Lower leg skin (tissue), 4 donors: ENCODE data around the gene PIK3CB. TPM values are rescaled to one million over a fixed set of nuclear protein-coding genes. Genes with fewer than 3 reads are reported as not detected.

Experiments
- DNase-seq, 2 donors: peaks; one replicate each; pipeline ENCODE4 v3.0.0-alpha.2; 2019; ENCODE audit warnings: low spot score in 2 of 2
- H3K4me3 ChIP-seq: fragments of 200-600 bp; sonication (generic); 2 replicates; pipeline ENCODE4 v1.5.1; 2017; ENCODE audit warnings: mild to moderate bottlenecking, low read depth; ENCODE audit not compliant: poor library complexity, severe bottlenecking
- POLR2A ChIP-seq, 2 donors: fragments of 450-650 bp; IDR thresholded peaks; one replicate each; pipeline ENCODE4 v1.6.1; 2016 to 2017; ENCODE audit warnings: antibody characterized with exemption in 2 of 2, mild to moderate bottlenecking in 1 of 2, moderate library complexity in 1 of 2
- WGBS, 2 donors: methylation state at CpG; one replicate each; pipeline ENCODE4 v1.1.5; 2018; 5-methylcytosine and 5-hydroxymethylcytosine counted together
- intact Hi-C: fragments of 100-400 bp; cut with DNase I; formaldehyde crosslinking; loops from one replicate; pipeline ENCODE4 v1.15.0; 2023; ENCODE audit warnings: low total_unique reads
- total RNA-seq, 4 donors: library from RNA; depleted of rRNA; stranded (reverse); fragments of >200 nt; gene quantifications; one replicate each; pipeline ENCODE4 v1.1.0, GENCODE V29; 2016
- TF ChIP-seq, protein P1 (sequence below), 3 donors: fragments of 450-650 bp; IDR thresholded peaks; one replicate each; pipeline ENCODE4 v1.5.1; 2016; ENCODE audit warnings: antibody characterized with exemption in 3 of 3, mild to moderate bottlenecking in 3 of 3, moderate library complexity in 2 of 3

The PIK3CB gene
- total RNA-seq, 4 donors from 2014 or later = 33.8 to 56.1 (median 50.6) TPM

DNA sequence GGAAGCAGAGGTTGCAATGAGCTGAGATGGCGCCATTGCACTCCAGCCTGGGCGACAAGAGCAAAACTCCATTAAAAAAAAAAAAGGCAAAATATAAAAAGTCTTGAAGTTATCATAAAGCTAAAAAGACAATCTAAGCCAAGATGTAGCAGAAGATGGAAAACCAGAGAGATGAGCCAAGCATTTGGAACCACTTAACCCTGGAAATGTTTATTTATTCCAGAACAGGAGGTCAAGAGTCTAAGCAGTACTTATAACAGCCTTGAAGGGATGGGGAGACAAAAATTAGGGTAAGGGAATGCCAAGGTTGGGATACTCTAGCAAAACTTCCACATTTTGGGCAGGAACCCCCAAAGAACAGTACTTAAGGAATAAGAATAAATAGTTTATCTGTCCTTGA lies 196.1 kb downstream of the PIK3CB start:
- 82 to 86% methylated on average over 2 of the region's 2 CpGs for WGBS, 2 donors
- DNase-seq = no peak
- no peak overlapping the region for H3K4me3 ChIP-seq
- TF ChIP-seq, protein P1, sequence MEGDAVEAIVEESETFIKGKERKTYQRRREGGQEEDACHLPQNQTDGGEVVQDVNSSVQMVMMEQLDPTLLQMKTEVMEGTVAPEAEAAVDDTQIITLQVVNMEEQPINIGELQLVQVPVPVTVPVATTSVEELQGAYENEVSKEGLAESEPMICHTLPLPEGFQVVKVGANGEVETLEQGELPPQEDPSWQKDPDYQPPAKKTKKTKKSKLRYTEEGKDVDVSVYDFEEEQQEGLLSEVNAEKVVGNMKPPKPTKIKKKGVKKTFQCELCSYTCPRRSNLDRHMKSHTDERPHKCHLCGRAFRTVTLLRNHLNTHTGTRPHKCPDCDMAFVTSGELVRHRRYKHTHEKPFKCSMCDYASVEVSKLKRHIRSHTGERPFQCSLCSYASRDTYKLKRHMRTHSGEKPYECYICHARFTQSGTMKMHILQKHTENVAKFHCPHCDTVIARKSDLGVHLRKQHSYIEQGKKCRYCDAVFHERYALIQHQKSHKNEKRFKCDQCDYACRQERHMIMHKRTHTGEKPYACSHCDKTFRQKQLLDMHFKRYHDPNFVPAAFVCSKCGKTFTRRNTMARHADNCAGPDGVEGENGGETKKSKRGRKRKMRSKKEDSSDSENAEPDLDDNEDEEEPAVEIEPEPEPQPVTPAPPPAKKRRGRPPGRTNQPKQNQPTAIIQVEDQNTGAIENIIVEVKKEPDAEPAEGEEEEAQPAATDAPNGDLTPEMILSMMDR (IDR thresholded peaks at IDR 0.05) = no peak
- no peak for TF ChIP-seq POLR2A (IDR thresholded peaks at IDR 0.05)
- intact Hi-C loops = no loop called here

DNA sequence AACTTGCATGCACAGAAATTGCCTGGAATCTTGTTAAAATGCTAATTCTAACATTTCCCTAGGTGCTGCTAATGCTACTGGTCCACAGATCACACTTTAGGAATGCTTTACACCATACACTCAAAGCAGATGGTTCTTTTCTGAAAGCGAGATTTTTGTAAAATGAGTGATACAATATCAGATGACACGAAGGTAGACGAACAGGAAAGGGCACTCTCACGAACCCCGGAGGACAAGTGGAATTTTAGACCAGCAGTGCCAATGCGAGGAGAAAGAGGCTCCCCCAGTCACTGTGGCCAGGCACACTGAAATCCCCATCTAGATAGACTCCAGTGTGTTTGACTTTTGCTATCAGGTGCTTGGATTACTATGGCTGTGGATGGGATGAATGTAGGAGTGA lies 205.2 kb downstream of the PIK3CB start:
- whole genome bisulfite sequencing, 2 donors = 75 to 78% methylated on average over 6 of the region's 6 CpGs

DNA sequence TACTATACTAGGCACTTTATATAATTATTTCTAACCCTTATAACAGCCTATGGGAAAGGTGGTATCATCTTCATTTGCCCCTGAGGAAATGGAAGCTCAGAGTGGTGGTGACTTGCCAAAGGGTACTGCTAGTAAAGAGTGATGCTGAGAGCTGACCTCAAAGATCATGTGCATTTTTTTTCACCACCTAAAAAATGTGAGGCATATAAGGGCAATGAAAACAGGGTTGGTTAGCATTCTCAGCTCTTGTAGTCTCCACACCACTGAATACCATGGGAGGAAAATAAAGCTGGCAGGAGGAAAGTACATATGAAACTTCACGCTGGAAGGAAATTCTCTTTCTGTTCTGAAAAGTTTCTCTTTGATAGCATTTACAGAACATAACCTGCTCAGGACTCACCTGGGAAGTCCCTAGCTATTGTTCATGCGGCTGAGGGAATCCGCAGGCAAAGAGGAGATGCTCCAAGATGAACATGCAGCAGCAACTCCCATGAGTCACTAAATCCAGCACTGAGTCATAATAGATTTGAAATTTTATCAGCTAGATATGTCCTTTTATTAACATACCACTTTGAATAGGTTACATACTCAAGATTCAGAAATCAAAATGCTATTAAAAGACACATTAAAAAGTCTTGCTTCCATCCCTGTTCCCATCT lies 208.9 kb downstream of the PIK3CB start:
- DNase-seq = no peak
- intact Hi-C loops = no loop called here
- TF ChIP-seq, protein P1 (IDR thresholded peaks at IDR 0.05) = no peak
- TF ChIP-seq POLR2A (IDR thresholded peaks at IDR 0.05) = no peak
- WGBS, 2 donors = 58 to 60% methylated on average over 3 of the region's 3 CpGs
- H3K4me3 ChIP-seq = no peak overlapping the region

More for the DNA sequence above, 205.2 kb downstream of the PIK3CB start:
- DNase-seq = no peak
- TF ChIP-seq, protein P1 (IDR thresholded peaks at IDR 0.05) = no peak
- H3K4me3 ChIP-seq = no peak overlapping the region
- intact Hi-C loops = no loop called here

DNA sequence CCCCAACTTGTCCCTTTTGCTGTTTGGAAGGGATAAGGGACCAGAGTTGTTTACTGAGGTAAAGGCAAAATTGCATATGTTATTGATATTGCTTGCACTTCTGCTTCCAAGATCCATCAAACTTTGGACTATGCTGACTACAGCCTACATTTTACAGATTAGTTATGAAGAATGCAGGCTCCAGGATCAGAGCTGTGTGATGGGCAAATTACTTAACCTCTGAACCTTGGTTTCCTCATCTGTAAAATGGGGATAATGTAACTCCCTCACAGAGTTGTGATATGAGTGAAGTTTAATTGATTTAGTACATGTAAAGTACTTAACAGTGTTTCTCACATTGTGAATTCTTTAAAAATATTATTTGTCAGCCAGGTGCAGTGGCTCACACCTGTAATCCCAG lies 210.2 kb downstream of the PIK3CB start:
- intact Hi-C loops = no loop called here
- H3K4me3 ChIP-seq = no peak overlapping the region
- no peak for DNase-seq
- TF ChIP-seq POLR2A (IDR thresholded peaks at IDR 0.05) = no peak
- TF ChIP-seq, protein P1 (IDR thresholded peaks at IDR 0.05) = no peak

GRCh38 chr3:138620431-138620830 lies 214.3 kb downstream of the PIK3CB start:
- intact Hi-C loops = no loop called here
- TF ChIP-seq, protein P1 (IDR thresholded peaks at IDR 0.05) = no peak
- no peak for TF ChIP-seq POLR2A (IDR thresholded peaks at IDR 0.05)
- no peak for DNase-seq
- WGBS, 2 donors = 91 to 95% methylated on average over 4 of the region's 4 CpGs
- no peak overlapping the region for H3K4me3 ChIP-seq

- no peak for TF ChIP-seq POLR2A (IDR thresholded peaks at IDR 0.05)
- TF ChIP-seq, protein P1 (IDR thresholded peaks at IDR 0.05) = no peak
- intact Hi-C loops = no loop called here
- no peak overlapping the region for H3K4me3 ChIP-seq
- DNase-seq = no peak
- WGBS, 2 donors = 83 to 89% methylated on average over 1 of the region's 1 CpG
Measured at GRCh38 chr3:138615462-138615861, 219.3 kb downstream of the PIK3CB start.
